ENCODE measurements around the gene VMP1. TPM values are rescaled to one million over a fixed set of nuclear protein-coding genes. Genes with fewer than 3 reads are reported as not detected.

The VMP1 gene
- total and polyA plus RNA-seq, 2 of the 13 experiments (the other 11 are each of a cell fraction or from before 2014, with no cell fraction given), result 186 to 271 TPM

DNA sequence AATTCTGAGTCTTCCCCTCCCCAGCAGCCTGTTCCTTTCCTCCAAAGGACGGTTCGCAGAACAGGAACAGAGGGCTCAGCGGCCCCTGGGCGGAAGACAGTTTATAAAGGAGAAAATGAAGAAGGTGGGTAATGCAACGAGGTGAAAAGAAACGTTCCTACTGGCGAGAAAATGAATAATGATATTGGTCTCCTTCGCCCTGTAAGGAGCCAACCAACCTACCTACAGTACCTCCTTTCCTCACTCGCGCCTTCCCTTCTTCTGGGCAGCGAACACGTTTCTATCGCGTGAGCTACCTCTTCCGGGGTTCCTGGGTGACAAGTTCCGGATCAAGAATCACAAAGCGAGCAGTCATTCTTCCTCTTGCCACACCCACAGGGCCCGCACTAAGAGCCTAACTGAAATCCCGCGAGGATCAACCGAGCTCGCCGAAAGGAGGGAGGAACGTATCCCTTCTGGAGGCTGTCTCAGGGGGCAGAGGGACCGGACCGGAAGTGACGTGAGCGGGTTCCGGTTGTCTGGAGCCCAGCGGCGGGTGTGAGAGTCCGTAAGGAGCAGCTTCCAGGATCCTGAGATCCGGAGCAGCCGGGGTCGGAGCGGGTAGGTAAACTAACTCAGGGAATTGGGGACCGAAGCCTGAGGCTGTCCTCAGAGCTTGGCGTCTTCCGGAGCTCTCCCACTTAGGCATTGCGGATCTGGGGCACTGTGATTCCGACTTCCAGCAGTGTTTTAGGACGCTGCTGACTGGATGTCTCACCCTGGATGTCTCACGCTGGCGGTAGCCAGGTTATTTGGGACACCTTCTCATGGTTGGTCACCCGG is at the start of gene VMP1, which contains the start of gene PTRH2 (continued):
- TF ChIP-seq, protein P1, sequence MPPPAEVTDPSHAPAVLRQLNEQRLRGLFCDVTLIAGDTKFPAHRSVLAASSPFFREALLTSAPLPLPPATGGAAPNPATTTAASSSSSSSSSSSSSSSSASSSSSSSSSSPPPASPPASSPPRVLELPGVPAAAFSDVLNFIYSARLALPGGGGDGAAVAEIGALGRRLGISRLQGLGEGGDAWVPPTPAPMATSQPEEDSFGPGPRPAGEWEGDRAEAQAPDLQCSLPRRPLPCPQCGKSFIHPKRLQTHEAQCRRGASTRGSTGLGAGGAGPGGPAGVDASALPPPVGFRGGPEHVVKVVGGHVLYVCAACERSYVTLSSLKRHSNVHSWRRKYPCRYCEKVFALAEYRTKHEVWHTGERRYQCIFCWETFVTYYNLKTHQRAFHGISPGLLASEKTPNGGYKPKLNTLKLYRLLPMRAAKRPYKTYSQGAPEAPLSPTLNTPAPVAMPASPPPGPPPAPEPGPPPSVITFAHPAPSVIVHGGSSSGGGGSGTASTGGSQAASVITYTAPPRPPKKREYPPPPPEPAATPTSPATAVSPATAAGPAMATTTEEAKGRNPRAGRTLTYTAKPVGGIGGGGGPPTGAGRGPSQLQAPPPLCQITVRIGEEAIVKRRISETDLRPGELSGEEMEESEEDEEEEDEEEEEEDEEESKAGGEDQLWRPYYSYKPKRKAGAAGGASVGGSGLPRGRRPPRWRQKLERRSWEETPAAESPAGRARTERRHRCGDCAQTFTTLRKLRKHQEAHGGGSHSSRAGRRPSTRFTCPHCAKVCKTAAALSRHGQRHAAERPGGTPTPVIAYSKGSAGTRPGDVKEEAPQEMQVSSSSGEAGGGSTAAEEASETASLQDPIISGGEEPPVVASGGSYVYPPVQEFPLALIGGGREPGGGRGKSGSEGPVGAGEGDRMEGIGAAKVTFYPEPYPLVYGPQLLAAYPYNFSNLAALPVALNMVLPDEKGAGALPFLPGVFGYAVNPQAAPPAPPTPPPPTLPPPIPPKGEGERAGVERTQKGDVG (CRISPR knock-in tag; IDR thresholded peaks at IDR 0.05; ENCODE audit: borderline replicate concordance), result no peak; the same call in 1 of the 2 replicates
- TF ChIP-seq, protein P2, sequence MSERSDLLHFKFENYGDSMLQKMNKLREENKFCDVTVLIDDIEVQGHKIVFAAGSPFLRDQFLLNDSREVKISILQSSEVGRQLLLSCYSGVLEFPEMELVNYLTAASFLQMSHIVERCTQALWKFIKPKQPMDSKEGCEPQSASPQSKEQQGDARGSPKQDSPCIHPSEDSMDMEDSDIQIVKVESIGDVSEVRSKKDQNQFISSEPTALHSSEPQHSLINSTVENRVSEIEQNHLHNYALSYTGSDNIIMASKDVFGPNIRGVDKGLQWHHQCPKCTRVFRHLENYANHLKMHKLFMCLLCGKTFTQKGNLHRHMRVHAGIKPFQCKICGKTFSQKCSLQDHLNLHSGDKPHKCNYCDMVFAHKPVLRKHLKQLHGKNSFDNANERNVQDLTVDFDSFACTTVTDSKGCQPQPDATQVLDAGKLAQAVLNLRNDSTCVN (CRISPR knock-in tag; IDR thresholded peaks at IDR 0.05; ENCODE audit: borderline replicate concordance), result peak; percentile 68; the same call in 1 of the 2 replicates
- TF ChIP-seq, protein P3, sequence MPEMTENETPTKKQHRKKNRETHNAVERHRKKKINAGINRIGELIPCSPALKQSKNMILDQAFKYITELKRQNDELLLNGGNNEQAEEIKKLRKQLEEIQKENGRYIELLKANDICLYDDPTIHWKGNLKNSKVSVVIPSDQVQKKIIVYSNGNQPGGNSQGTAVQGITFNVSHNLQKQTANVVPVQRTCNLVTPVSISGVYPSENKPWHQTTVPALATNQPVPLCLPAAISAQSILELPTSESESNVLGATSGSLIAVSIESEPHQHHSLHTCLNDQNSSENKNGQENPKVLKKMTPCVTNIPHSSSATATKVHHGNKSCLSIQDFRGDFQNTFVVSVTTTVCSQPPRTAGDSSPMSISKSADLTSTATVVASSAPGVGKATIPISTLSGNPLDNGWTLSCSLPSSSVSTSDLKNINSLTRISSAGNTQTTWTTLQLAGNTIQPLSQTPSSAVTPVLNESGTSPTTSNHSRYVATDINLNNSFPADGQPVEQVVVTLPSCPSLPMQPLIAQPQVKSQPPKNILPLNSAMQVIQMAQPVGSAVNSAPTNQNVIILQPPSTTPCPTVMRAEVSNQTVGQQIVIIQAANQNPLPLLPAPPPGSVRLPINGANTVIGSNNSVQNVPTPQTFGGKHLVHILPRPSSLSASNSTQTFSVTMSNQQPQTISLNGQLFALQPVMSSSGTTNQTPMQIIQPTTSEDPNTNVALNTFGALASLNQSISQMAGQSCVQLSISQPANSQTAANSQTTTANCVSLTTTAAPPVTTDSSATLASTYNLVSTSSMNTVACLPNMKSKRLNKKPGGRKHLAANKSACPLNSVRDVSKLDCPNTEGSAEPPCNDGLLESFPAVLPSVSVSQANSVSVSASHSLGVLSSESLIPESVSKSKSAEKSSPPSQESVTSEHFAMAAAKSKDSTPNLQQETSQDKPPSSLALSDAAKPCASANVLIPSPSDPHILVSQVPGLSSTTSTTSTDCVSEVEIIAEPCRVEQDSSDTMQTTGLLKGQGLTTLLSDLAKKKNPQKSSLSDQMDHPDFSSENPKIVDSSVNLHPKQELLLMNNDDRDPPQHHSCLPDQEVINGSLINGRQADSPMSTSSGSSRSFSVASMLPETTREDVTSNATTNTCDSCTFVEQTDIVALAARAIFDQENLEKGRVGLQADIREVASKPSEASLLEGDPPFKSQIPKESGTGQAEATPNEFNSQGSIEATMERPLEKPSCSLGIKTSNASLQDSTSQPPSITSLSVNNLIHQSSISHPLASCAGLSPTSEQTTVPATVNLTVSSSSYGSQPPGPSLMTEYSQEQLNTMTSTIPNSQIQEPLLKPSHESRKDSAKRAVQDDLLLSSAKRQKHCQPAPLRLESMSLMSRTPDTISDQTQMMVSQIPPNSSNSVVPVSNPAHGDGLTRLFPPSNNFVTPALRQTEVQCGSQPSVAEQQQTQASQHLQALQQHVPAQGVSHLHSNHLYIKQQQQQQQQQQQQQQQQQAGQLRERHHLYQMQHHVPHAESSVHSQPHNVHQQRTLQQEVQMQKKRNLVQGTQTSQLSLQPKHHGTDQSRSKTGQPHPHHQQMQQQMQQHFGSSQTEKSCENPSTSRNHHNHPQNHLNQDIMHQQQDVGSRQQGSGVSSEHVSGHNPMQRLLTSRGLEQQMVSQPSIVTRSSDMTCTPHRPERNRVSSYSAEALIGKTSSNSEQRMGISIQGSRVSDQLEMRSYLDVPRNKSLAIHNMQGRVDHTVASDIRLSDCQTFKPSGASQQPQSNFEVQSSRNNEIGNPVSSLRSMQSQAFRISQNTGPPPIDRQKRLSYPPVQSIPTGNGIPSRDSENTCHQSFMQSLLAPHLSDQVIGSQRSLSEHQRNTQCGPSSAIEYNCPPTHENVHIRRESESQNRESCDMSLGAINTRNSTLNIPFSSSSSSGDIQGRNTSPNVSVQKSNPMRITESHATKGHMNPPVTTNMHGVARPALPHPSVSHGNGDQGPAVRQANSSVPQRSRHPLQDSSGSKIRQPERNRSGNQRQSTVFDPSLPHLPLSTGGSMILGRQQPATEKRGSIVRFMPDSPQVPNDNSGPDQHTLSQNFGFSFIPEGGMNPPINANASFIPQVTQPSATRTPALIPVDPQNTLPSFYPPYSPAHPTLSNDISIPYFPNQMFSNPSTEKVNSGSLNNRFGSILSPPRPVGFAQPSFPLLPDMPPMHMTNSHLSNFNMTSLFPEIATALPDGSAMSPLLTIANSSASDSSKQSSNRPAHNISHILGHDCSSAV (CRISPR knock-in tag; IDR thresholded peaks at IDR 0.05; ENCODE audit: borderline replicate concordance), result peak; percentile 96; the same call in 1 of the 2 replicates
- TF ChIP-seq ZNF251 (CRISPR knock-in tag; IDR thresholded peaks at IDR 0.05), result no peak
- 0 out of 2 replicates have a peak, but pooled peaks have one; percentile 83 for TF ChIP-seq ZNF253 (CRISPR knock-in tag; IDR thresholded peaks at IDR 0.05; ENCODE audit: borderline replicate concordance)
- peak; percentile 92; the same call in 1 of the 2 replicates for TF ChIP-seq KDM4B (CRISPR knock-in tag; IDR thresholded peaks at IDR 0.05)
- no peak for TF ChIP-seq ZNF207 (IDR thresholded peaks at IDR 0.05; ENCODE audit: borderline replicate concordance)
- no peak for TF ChIP-seq ZNF460 (CRISPR knock-in tag; IDR thresholded peaks at IDR 0.05; ENCODE audit: borderline replicate concordance)
- TF ChIP-seq KMT2B (CRISPR knock-in tag; IDR thresholded peaks at IDR 0.05), result peak; percentile 93
- 0 out of 2 replicates have a peak, but pooled peaks have one; percentile 4 for TF ChIP-seq MZF1 (CRISPR knock-in tag; IDR thresholded peaks at IDR 0.05; ENCODE audit: borderline replicate concordance)
